H1 (cell line): ENCODE data around the gene CCDC169. TPM values are rescaled to one million over a fixed set of nuclear protein-coding genes. Genes with fewer than 3 reads are reported as not detected.

ENCODE experiments used
- CHD7 ChIP-seq: fragments of 300-600 bp; sonication (generic); IDR thresholded peaks from 2 replicates; pipeline ENCODE4 v1.7.1; 2012; ENCODE audit warnings: low read length, moderate library complexity, mild to moderate bottlenecking, inconsistent platforms; ENCODE audit not compliant: insufficient replicate concordance
- GTF2F1 ChIP-seq: IDR thresholded peaks from 2 replicates; pipeline ENCODE4 v1.6.1; 2012; ENCODE audit warnings: low read depth, low read length, improper control_type of control experiment, borderline replicate concordance
- POLR2A ChIP-seq, 2 experiments: IDR thresholded peaks; 1 replicate in 1 of 2; 2 replicates in 1 of 2; pipeline ENCODE4 v1.6.1; 2011; ENCODE audit warnings: low read depth in 2 of 2, low read length in 2 of 2, mild to moderate bottlenecking in 2 of 2; ENCODE audit errors: control extremely low read depth in 1 of 2
- SAP30 ChIP-seq: fragments of 300-600 bp; sonication (generic); IDR thresholded peaks from 2 replicates; pipeline ENCODE4 v1.7.1; 2012; ENCODE audit warnings: low read length, moderate library complexity, mild to moderate bottlenecking, inconsistent platforms; ENCODE audit not compliant: insufficient read depth, insufficient replicate concordance
- polyA plus RNA-seq, 7 experiments: library from polyadenylated mRNA; depleted of rRNA in 3 of 7; stranded (reverse) in 5 of 7; unstranded in 2 of 7; fragments of >200 nt in 5 of 7; fragments of 200-250 nt in 2 of 7; gene quantifications; 1 replicate in 5 of 7; 2 replicates in 1 of 7; 4 replicates in 1 of 7; pipeline versions ENCODE4 v1.2.1 to v1.2.3, GENCODE V29; 2011 to 2013; ENCODE audit warnings: missing spikeins in 2 of 7, mixed read lengths in 2 of 7
- total RNA-seq: library from RNA; stranded (reverse); fragmentation: NEBNext Ultra II Directional; extraction: Animal tissue kit (Norgen Biotek cat#: 25700); gene quantifications from 2 replicates; pipeline ENCODE4 v1.2.1, GENCODE V29; 2021

Gene CCDC169
- total and polyA plus RNA-seq, 2 of the 8 experiments (the other 6 are each of a cell fraction or from before 2014, with no cell fraction given), result 7.2 to 44.0 TPM

- TF ChIP-seq CHD7 (no peak), SAP30 (no peak), GTF2F1 (no peak), POLR2A (IDR thresholded peaks at IDR 0.05; ENCODE audit: control extremely low read depth in 1 of 2, low read depth in 2 of 2, low read length in 2 of 2) (no peak)
These were observed 36.6 kb downstream of the CCDC169 start (continued) for GRCh38 chr13:36261011-36261410.
